ENCODE measurements around the gene RSPH1.

The RSPH1 gene

GRCh38 chr21:42441963-42442362 is 54.1 kb downstream of the RSPH1 start:
- no peak for TF ChIP-seq CTCF (IDR thresholded peaks at IDR 0.05; ENCODE audit: low read depth, low read length, missing control alignments)
- DNase-seq (ENCODE audit: extremely low read depth, low read depth): no peak
- no peak overlapping the region for H3K4me3 ChIP-seq (replicated peaks; ENCODE audit: low read depth, low read length)

- TF ChIP-seq CTCF (IDR thresholded peaks at IDR 0.05; ENCODE audit: low read depth, low read length, missing control alignments): no peak
- no peak overlapping the region for H3K4me3 ChIP-seq (replicated peaks; ENCODE audit: low read depth, low read length)
- no peak for DNase-seq (ENCODE audit: extremely low read depth, low read depth)
Measured at GRCh38 chr21:42440187-42440792, 55.7 kb downstream of the RSPH1 start.

- TF ChIP-seq CTCF (IDR thresholded peaks at IDR 0.05; ENCODE audit: low read depth, low read length, missing control alignments): no peak
- DNase-seq (ENCODE audit: extremely low read depth, low read depth): no peak
- H3K4me3 ChIP-seq (replicated peaks; ENCODE audit: low read depth, low read length): no peak overlapping the region
Measured at GRCh38 chr21:42439284-42440186, 56.5 kb downstream of the RSPH1 start.

- no peak for TF ChIP-seq CTCF (IDR thresholded peaks at IDR 0.05; ENCODE audit: low read depth, low read length, missing control alignments)
- H3K4me3 ChIP-seq (replicated peaks; ENCODE audit: low read depth, low read length): no peak overlapping the region
- DNase-seq (ENCODE audit: extremely low read depth, low read depth): no peak
Measured at GRCh38 chr21:42438316-42439205, 57.5 kb downstream of the RSPH1 start.

GRCh38 chr21:42437786-42438185 is 58.2 kb downstream of the RSPH1 start:
- no peak for TF ChIP-seq CTCF (IDR thresholded peaks at IDR 0.05; ENCODE audit: low read depth, low read length, missing control alignments)
- no peak for DNase-seq (ENCODE audit: extremely low read depth, low read depth)
- no peak overlapping the region for H3K4me3 ChIP-seq (replicated peaks; ENCODE audit: low read depth, low read length)

GRCh38 chr21:42436914-42437313 is 59.1 kb downstream of the RSPH1 start:
- no peak for DNase-seq (ENCODE audit: extremely low read depth, low read depth)
- no peak for TF ChIP-seq CTCF (IDR thresholded peaks at IDR 0.05; ENCODE audit: low read depth, low read length, missing control alignments)
- H3K4me3 ChIP-seq (replicated peaks; ENCODE audit: low read depth, low read length): no peak overlapping the region

Measured in HFF-Myc (cell line).